Central memory CD8-positive, alpha-beta T cell (primary cell): ENCODE results near the gene SLC9C2.
"Not testable (repeated sequence)": the region's sequence is repeated elsewhere in the genome, so short reads cannot be mapped to it uniquely, and the experiment has no call there.

Source experiments
- ATAC-seq: fragments of 150-1000 bp; cut with Tn5 transposase; replicated peaks from 2 replicates; pipeline ENCODE4 v1.10.0; 2022; ENCODE audit warnings: mild to moderate bottlenecking, moderate FRiP score, moderate number of reproducible peaks; ENCODE audit not compliant: poor library complexity, severe bottlenecking; ENCODE audit errors: extremely low read depth
- DNase-seq, 2 donors: peaks; one replicate each; pipeline ENCODE4 v3.0.0; 2021; ENCODE audit warnings: low spot score in 2 of 2
- H3K27ac Mint-ChIP-seq: one replicate; pipeline ENCODE4 v1.8.0; 2022; ENCODE audit warnings: low read depth, mild to moderate bottlenecking, moderate library complexity, mixed read lengths
- H3K27me3 Mint-ChIP-seq: one replicate; pipeline ENCODE4 v1.8.0; 2022; ENCODE audit warnings: mixed read lengths
- H3K36me3 Mint-ChIP-seq: one replicate; pipeline ENCODE4 v1.8.0; 2022; ENCODE audit warnings: mild to moderate bottlenecking, moderate library complexity, mixed read lengths; ENCODE audit not compliant: insufficient read depth
- H3K4me1 Mint-ChIP-seq: one replicate; pipeline ENCODE4 v1.8.0; 2022; ENCODE audit warnings: mixed read lengths
- H3K4me3 Mint-ChIP-seq: one replicate; pipeline ENCODE4 v1.8.0; 2022; ENCODE audit warnings: mild to moderate bottlenecking, moderate library complexity, mixed read lengths
- H3K9me3 Mint-ChIP-seq: one replicate; pipeline ENCODE4 v1.8.0; 2022; ENCODE audit warnings: mixed read lengths

SLC9C2 gene

DNA sequence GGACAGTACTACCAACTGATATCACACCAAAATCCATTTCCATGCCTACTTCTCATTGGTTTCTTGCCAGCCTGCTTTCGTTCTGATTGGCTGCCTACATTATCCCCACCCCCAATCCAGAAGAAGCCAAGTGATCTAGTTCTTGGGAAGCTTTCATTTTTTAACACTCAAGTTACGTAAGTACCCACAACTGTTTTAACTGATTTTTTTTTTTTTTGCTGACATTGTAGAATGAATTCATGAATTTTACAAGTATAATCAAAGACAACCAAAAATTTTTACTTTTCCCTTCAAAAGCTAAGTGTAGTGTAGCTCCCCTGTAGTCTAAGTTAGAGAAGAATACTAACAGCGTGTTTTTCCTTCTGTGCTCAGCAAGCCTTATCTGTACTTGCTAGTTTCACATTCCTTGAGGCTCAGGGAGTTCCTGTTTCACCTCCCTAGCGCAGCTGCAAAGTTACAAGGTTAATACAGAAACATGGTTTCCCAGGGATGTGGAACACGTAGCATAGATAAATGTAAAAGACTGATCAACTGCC, at the start of gene SLC9C2:
Gene SLC9C2 (minus strand): TSS at position 17 of the 536 bp plus-strand sequence. CDS start 1,296 bp downstream, outside the sequence.
- no peak for DNase-seq
- Mint-ChIP-seq H3K4me3 (no peak within 1 kb of the TSS), H3K4me1 (peaks cover 10% of the 10 kb centered on the region), H3K36me3 (no peaks in the 10 kb centered on the region), H3K27ac (no peak within 1 kb of the TSS), H3K9me3 (no peaks in the 10 kb centered on the region), H3K27me3 (peaks cover 6% of the 10 kb centered on the region)
- no peak for ATAC-seq

DNA sequence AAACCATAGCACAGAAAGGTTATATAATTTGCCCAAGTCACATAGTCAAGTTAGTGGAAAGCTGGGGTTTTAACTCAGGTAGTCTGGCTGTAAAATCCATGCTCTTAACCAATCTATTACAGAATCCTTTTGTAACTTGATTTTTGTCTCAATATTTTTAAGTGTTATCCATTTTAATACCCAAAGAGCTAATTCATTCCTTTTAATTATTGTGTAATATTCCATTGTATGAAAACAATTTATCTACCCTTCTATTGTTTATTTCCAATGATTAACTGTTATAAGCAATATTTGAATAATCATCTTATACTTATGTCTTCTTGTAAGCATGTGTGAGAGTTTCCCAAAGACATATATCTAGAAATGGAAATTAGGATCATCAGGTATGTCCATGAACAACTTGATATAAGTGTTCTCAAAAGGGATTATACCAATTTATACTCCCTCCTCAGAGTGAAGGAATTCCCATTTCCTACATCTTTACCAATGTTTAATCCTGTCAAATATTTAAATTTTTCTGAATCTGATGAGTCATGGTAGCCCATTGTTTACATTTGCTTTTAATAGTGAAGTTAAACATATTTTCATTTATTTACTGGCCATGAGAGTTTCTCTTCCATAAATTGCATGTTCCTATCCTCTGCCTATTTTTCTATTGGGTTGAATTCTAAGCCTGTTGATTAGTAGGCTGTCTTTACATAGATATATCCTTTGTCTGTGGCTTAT, 46.2 kb upstream of the SLC9C2 start:
- ATAC-seq (no peak), DNase-seq (no peak)
- Mint-ChIP-seq H3K4me1 (no peaks in the 10 kb centered on the region), H3K27ac (no peak overlapping the region), H3K9me3 (no peaks in the 10 kb centered on the region), H3K36me3 (peaks cover 3% of the 10 kb centered on the region), H3K4me3 (no peak overlapping the region), H3K27me3 (peaks cover 17% of the 10 kb centered on the region)

GRCh38 chr1:173646656-173647055, 43.8 kb upstream of the SLC9C2 start:
- H3K4me1 Mint-ChIP-seq: no peaks in the 10 kb centered on the region
- no peak overlapping the region for H3K4me3 Mint-ChIP-seq
- DNase-seq (no peak), ATAC-seq (no peak)
- H3K36me3 Mint-ChIP-seq: no peaks in the 10 kb centered on the region
- no peak overlapping the region for H3K27ac Mint-ChIP-seq
- H3K9me3 Mint-ChIP-seq: no peaks in the 10 kb centered on the region
- no peaks in the 10 kb centered on the region for H3K27me3 Mint-ChIP-seq

DNA sequence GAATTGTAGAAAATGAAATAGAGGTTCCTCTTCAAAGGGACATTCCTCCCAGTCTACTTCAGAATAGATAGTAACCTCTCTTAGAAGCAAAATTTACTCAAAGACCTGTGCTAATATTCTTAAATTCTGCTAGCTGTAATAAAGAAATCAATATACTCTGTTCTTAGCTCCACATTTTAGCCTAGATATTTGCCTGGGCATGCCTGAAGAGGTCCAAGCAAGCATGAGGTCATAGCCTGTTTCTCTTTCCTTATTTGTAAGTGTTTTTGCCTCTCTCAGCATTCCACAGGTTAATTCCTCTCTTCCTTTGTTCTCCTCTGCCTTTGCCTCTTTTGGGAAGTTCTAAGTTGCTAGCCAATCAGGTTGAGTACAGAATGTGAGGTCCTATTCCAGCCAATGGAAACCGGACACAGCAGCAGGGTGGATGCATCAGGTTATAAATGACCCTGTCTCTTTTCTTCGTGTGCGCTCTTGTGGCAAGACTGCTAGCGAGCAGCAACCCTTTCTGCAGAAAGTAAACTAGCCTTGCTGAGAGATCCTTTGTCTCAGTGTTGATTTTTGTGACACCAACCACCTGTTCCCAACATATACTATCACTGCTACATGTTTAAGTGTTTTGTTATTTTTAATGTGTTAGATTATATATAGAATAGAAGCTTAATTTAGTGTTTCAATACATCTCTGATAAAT, 39.7 kb upstream of the SLC9C2 start:
- DNase-seq, H3K4me1 Mint-ChIP-seq, H3K27me3 Mint-ChIP-seq, ATAC-seq, H3K4me3 Mint-ChIP-seq, H3K9me3 Mint-ChIP-seq, H3K27ac Mint-ChIP-seq, H3K36me3 Mint-ChIP-seq: not testable (repeated sequence)

DNA sequence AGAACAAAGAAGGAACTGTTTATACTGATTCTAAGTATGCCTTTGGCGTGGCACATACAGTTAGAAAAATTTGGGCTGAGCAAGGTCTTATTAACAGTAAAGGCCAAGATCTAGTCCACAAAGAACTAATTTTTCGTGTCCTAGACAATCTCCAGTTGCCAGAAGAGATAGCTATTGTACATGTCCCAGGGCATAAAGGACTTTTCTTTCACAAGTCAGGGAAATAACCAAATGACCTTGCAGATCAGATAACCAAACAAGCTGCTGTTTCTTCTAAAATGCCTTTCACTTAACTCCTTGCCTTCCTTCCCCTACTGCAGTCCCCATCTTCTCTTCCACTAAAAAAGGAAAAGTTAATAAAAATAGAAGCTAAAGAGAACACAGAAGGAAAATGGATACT, 36.2 kb upstream of the SLC9C2 start:
- H3K27me3 Mint-ChIP-seq: no peaks in the 10 kb centered on the region
- H3K4me1 Mint-ChIP-seq: no peaks in the 10 kb centered on the region
- no peak for DNase-seq
- H3K4me3 Mint-ChIP-seq: no peak overlapping the region
- H3K9me3 Mint-ChIP-seq: peaks cover 8% of the 10 kb centered on the region
- no peak for ATAC-seq
- peaks cover 2% of the 10 kb centered on the region for H3K36me3 Mint-ChIP-seq
- H3K27ac Mint-ChIP-seq: no peak overlapping the region

- no peak for ATAC-seq
- H3K4me3 Mint-ChIP-seq: no peak overlapping the region
- H3K36me3 Mint-ChIP-seq: peaks cover 2% of the 10 kb centered on the region
- peaks cover 8% of the 10 kb centered on the region for H3K9me3 Mint-ChIP-seq
- H3K4me1 Mint-ChIP-seq: no peaks in the 10 kb centered on the region
- DNase-seq: no peak
- no peak overlapping the region for H3K27ac Mint-ChIP-seq
- H3K27me3 Mint-ChIP-seq: no peaks in the 10 kb centered on the region
Observed at GRCh38 chr1:173638043-173639021, 35.5 kb upstream of the SLC9C2 start.

DNA sequence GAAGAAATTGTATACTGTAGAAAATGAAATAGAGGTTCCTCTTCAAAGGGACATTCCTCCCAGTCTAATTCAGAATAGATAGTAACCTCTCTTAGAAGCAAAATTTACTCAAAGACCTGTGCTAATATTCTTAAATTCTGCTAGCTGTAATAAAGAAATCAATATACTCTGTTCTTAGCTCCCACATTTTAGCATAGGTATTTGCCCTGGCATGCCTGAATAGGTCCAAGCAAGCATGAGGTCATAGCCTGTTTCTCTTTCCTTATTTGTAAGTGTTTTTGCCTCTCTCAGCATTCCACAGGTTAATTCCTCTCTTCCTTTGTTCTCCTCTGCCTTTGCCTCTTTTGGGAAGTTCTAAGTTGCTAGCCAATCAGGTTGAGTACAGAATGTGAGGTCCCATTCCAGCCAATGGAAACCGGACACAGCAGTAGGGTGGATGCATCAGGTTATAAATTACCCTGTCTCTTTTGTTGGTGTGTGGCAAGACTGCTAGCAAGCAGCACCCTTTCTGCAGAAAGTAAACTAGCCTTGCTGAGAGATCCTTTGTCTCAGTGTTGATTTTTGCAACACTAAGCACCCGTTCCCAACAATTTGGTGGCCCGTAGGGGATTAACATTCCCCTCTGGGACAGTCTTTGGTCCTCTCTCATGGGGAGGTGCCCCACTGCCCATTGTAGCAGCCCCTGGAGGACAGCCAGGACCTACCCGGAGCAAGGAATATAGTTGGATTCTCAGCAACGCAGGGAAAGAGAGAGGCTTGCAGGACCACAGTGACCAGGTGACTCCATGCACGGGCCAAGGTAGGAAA, 34.6 kb upstream of the SLC9C2 start:
- not testable (repeated sequence) for H3K4me3 Mint-ChIP-seq, H3K27ac Mint-ChIP-seq, H3K9me3 Mint-ChIP-seq, H3K27me3 Mint-ChIP-seq, H3K4me1 Mint-ChIP-seq, ATAC-seq, DNase-seq, H3K36me3 Mint-ChIP-seq

DNA sequence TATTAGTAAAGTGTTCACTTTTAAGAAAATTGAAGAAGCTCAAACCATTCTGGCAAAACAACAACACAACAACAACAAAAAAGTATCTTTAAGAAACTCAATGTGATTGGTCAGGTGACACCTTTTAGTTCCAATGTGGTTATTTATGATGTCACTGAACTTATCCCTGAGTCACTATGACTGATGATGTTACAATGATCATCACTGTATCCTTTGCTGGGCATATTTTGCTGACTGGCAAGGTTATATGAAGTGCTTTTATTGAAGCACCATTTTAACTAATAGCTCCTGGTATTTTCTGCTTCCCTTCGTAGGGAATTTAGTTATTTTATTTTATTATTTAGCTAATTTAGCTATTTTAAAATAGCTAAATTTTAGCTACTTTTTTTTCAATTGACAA, 32.2 kb upstream of the SLC9C2 start, which contains the start of gene TEX50:
Gene TEX50 (plus strand): TSS at position 223 of the 400 bp plus-strand sequence. CDS start 184 bp downstream, outside the sequence.
- Mint-ChIP-seq H3K4me3 (no peak within 1 kb of the TSS), H3K27me3 (no peaks in the 10 kb centered on the region), H3K36me3 (peaks cover 2% of the 10 kb centered on the region), H3K27ac (no peak within 1 kb of the TSS), H3K4me1 (no peaks in the 10 kb centered on the region), H3K9me3 (peaks cover 8% of the 10 kb centered on the region)
- no peak for ATAC-seq
- DNase-seq: no peak

DNA sequence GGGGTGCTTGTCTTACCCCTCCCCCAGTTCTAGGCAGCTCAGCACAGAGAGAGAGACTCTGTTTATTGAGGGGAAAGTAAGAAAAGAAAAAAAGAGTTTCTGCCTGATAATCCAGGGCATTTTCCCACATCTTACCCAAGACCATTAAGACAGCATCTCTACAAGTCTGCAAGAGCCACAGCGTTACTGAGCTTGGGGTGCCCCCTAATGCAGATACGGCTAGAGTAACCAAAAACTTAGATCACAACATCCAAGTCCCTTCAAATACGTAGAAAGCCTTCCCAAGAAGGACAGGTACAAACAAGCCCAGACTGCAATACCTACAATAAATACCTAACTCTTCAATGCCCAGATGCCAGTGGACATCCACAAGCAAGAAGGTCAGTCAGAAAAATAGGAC, 26.0 kb upstream of the SLC9C2 start:
- H3K27ac Mint-ChIP-seq: no peak overlapping the region
- no peak overlapping the region for H3K4me3 Mint-ChIP-seq
- H3K9me3 Mint-ChIP-seq: no peaks in the 10 kb centered on the region
- no peaks in the 10 kb centered on the region for H3K4me1 Mint-ChIP-seq
- DNase-seq (no peak), ATAC-seq (no peak)
- H3K27me3 Mint-ChIP-seq: no peaks in the 10 kb centered on the region
- no peaks in the 10 kb centered on the region for H3K36me3 Mint-ChIP-seq

DNA sequence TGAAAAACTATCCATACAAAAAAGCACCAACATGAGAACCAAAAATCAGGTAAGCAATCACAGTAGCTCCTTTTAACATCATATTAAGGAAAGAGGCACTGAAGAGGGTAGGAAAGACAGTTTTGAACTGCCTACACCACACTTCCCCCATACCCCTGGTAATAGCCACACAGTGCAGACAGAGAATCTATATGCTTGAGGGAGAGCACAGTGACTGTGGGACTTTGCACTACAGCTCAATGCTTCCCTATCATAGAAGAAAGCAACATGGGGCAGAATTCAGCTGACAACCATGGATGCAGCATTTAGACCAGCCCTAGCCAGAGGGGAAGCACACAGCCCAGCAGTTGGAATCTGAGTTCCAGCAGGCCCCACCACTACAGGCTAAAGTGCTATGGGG, 24.4 kb upstream of the SLC9C2 start:
- ATAC-seq (no peak), DNase-seq (no peak)
- no peak overlapping the region for H3K27ac Mint-ChIP-seq
- no peaks in the 10 kb centered on the region for H3K9me3 Mint-ChIP-seq
- no peaks in the 10 kb centered on the region for H3K27me3 Mint-ChIP-seq
- H3K36me3 Mint-ChIP-seq: no peaks in the 10 kb centered on the region
- no peaks in the 10 kb centered on the region for H3K4me1 Mint-ChIP-seq
- H3K4me3 Mint-ChIP-seq: no peak overlapping the region

DNA sequence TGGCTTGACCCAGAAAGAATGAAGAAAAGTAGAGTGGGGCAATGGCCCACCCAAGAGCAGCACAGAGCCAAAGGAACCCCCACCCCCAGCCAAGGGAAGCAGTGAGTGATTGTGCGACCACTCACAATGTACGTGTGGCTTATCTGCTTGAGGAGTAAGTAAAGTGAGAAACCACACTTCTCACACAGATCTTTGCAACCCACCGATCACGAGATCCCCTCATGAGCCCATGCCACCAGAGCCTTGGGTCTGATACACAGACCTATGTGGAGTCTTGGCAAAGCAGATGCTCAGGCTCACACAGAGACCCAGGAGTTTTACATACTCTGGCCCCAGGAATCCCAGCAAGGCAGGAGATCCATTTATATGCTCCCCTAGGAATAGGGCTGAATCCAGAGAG, 14.0 kb upstream of the SLC9C2 start:
- peaks cover 24% of the 10 kb centered on the region for H3K9me3 Mint-ChIP-seq
- peaks cover 12% of the 10 kb centered on the region for H3K4me1 Mint-ChIP-seq
- ATAC-seq (peak; percentile 52), DNase-seq (no peak)
- H3K4me3 Mint-ChIP-seq: no peak overlapping the region
- H3K27ac Mint-ChIP-seq: no peak overlapping the region
- peaks cover 39% of the 10 kb centered on the region for H3K27me3 Mint-ChIP-seq
- H3K36me3 Mint-ChIP-seq: no peaks in the 10 kb centered on the region
